ENCODE results near the gene BNC2. TPM values are rescaled to one million over a fixed set of nuclear protein-coding genes. Genes with fewer than 3 reads are reported as not detected.

The BNC2 gene
- total and polyA plus RNA-seq, 2 of the 13 experiments (the other 11 are each of a cell fraction or from before 2014, with no cell fraction given), result not detected

GRCh38 chr9:16828340-16829281, 41.9 kb downstream of the BNC2 start:
- H3K4me2 ChIP-seq (ENCODE audit: low read depth, low read length), result no peak overlapping the region
- ATAC-seq, result peak; percentile 62
- H3K4me3 ChIP-seq (replicated peaks in 1 of 3; ENCODE audit: insufficient read depth in 1 of 3, low read depth in 2 of 3, low read length in 3 of 3), result no peak overlapping the region
- no TSS peak for BruUV-seq (replicated peaks)
- no peak overlapping the region for H3K9ac ChIP-seq (ENCODE audit: insufficient read depth, low read depth, low read length)
- no peak for TF ChIP-seq CAMTA2 (CRISPR knock-in tag; IDR thresholded peaks at IDR 0.05; ENCODE audit: borderline replicate concordance)
- no peak for TF ChIP-seq ZNF782 (CRISPR knock-in tag; IDR thresholded peaks at IDR 0.05; ENCODE audit: borderline replicate concordance)
- TF ChIP-seq ZNF282 (IDR thresholded peaks at IDR 0.05; ENCODE audit: partially characterized antibody), result no peak
- no peak for TF ChIP-seq FOXK1 (CRISPR knock-in tag; IDR thresholded peaks at IDR 0.05; ENCODE audit: borderline replicate concordance, low read depth)
- no peak for TF ChIP-seq ZFP41 (CRISPR knock-in tag; IDR thresholded peaks at IDR 0.05; ENCODE audit: borderline replicate concordance)
- no peak for TF ChIP-seq KDM4B (CRISPR knock-in tag; IDR thresholded peaks at IDR 0.05)
- no peak for TF ChIP-seq BCLAF1 (IDR thresholded peaks at IDR 0.05)
- TF ChIP-seq, protein P1, sequence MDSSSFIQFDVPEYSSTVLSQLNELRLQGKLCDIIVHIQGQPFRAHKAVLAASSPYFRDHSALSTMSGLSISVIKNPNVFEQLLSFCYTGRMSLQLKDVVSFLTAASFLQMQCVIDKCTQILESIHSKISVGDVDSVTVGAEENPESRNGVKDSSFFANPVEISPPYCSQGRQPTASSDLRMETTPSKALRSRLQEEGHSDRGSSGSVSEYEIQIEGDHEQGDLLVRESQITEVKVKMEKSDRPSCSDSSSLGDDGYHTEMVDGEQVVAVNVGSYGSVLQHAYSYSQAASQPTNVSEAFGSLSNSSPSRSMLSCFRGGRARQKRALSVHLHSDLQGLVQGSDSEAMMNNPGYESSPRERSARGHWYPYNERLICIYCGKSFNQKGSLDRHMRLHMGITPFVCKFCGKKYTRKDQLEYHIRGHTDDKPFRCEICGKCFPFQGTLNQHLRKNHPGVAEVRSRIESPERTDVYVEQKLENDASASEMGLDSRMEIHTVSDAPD (CRISPR knock-in tag; IDR thresholded peaks at IDR 0.05), result no peak
- no peak for TF ChIP-seq ZFAT (CRISPR knock-in tag; conservative IDR thresholded peaks at IDR 0.05)
- no peak for TF ChIP-seq ZNF543 (CRISPR knock-in tag; IDR thresholded peaks at IDR 0.05)
- no peak for TF ChIP-seq ZNF839 (CRISPR knock-in tag; IDR thresholded peaks at IDR 0.05; ENCODE audit: borderline replicate concordance)
- no peak for TF ChIP-seq ZNF180 (CRISPR knock-in tag; IDR thresholded peaks at IDR 0.05; ENCODE audit: borderline replicate concordance, low read depth)
- no peak for TF ChIP-seq PHF20 (CRISPR knock-in tag; IDR thresholded peaks at IDR 0.05)
- TF ChIP-seq ZNF7 (CRISPR knock-in tag; IDR thresholded peaks at IDR 0.05), result no peak
- no peak for TF ChIP-seq ZNF614 (CRISPR knock-in tag; IDR thresholded peaks at IDR 0.05; ENCODE audit: borderline replicate concordance)
- no peak for TF ChIP-seq ZBTB8A (CRISPR knock-in tag; IDR thresholded peaks at IDR 0.05; ENCODE audit: borderline replicate concordance, low read depth)
- no peak for TF ChIP-seq ZNF850 (CRISPR knock-in tag; conservative IDR thresholded peaks at IDR 0.05)
- ChIA-PET POLR2A (no interaction called here), CTCF (ENCODE audit: low intra/inter-chr PET ratio, low total read pairs) (no interaction called here)
- 5% methylated on average over 17 of the region's 30 CpGs for WGBS (ENCODE audit: low lambda C conversion rate)
- no peaks in the 10 kb centered on the region for H3K36me3 ChIP-seq (replicated peaks in 1 of 2; ENCODE audit: control insufficient read depth in 1 of 2, insufficient read depth in 2 of 2, low read length in 2 of 2)
- no peak for FAIRE-seq
- no peaks in the 10 kb centered on the region for H3K79me2 ChIP-seq (ENCODE audit: insufficient read depth, low read length)
- no peaks in the 10 kb centered on the region for H3K9me3 ChIP-seq (ENCODE audit: low read length)
- H3K27me3 ChIP-seq (ENCODE audit: control insufficient read depth in 1 of 2, insufficient read depth in 2 of 2, low read length in 2 of 2), result peaks cover 2 to 13% of the 10 kb centered on the region in 2 experiments; a peak in 3 of 5 replicates
- DNase-seq (ENCODE audit: low spot score), result no peak
- intact Hi-C loops (cut with micrococcal nuclease; ENCODE audit: unreplicated experiment), result no loop called here
- in situ Hi-C loops (cut with HindIII; ENCODE audit: extremely low pct_ligation_motif_present, low pct_unique_long_range_greater_than_20kb), result no loop called here
- no peak overlapping the region for H3K27ac ChIP-seq (ENCODE audit: extremely low read length, insufficient read depth, low read length)
- no peak overlapping the region for H2AFZ ChIP-seq (ENCODE audit: low read length)
- H4K20me1 ChIP-seq (ENCODE audit: insufficient read depth, low read length), result no peaks in the 10 kb centered on the region
- no peaks in the 10 kb centered on the region for H3K4me1 ChIP-seq (ENCODE audit: insufficient read depth, low read length)
